ENCODE measurements around the gene CSE1L. TPM values are rescaled to one million over a fixed set of nuclear protein-coding genes. Genes with fewer than 3 reads are reported as not detected.

The CSE1L gene
- total RNA-seq, 1 donor from 2014 or later: 136 TPM

DNA sequence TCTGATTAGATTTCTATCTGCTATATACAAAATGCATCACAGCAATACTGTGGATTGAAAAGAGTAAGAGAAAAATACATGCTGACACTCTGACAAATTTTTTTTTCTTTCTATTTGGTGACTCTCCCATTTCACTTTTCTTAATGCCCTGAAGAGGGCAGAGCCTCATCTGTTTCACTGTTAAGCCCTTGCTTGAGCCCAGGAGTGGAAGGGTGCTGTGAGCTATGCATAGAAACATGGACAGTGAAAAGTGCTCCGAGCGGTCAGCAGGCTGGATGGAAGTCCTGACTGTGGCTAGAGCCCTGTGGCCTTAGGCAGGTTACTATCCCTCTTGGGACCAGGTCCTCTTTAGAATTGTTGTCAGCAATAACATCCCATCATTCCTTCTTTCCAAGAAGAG lies 17.4 kb upstream of the CSE1L start:
- TF ChIP-seq CTCF (conservative IDR thresholded peaks at IDR 0.05; ENCODE audit: low read depth, low read length): peak; percentile 45
- no peak for DNase-seq (ENCODE audit: low read depth)
- H3K4me3 ChIP-seq (ENCODE audit: low read depth, low read length): no peak overlapping the region

GRCh38 chr20:49029203-49029602 lies 16.9 kb upstream of the CSE1L start:
- H3K4me3 ChIP-seq (ENCODE audit: low read depth, low read length): no peak overlapping the region
- no peak for TF ChIP-seq CTCF (conservative IDR thresholded peaks at IDR 0.05; ENCODE audit: low read depth, low read length)
- no peak for DNase-seq (ENCODE audit: low read depth)

DNA sequence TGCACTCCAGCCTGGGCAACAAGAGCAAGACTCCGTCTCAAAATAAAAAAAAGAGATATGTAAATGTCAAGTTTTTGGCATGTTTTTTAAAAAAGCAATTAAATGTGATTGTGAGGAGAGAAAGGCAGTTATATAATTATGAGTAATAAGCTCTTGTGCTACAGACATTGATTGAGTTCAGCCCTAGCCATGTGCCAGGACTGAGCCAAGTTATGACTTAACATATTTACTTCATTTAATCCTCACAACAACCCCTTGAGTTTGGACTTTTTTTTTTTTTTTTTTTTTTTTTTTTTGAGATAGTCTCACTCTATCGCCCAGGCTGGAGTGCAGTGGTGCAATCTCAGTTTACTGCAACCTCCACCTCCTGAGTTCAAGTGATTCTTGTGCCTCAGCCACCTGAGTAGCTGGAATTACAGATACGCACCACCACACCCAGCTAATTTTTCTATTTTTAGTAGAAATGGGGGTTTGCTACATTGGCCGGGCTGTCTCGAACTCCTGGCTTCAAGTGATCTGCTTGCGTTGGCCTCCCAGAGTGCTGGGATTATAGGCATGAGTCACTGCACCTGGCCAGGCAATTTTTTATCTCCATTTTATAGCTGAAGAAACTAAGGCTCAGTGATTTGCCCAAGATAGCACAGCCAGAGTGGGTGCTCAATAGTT lies 15.0 kb upstream of the CSE1L start:
- DNase-seq (ENCODE audit: low read depth): no peak
- no peak for TF ChIP-seq CTCF (conservative IDR thresholded peaks at IDR 0.05; ENCODE audit: low read depth, low read length)

DNA sequence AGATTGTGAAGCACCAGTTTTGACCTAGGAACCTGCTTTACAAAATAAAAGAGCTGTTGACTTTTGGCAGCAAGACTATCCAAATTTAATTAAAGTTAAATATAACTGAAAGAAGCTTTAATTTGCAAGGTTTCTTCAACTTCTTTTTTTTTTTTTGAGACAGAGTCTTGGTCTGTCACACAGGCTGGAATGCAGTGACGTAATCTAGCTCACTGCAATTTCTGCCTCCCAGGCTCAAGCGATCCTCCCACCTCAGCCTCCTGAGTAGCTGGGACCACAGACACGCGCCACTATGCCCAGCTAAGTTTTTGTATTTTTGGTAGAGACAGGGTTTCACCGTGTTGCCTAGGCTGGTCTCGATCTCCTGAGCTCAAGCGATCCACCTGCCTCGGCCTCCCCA lies 13.7 kb upstream of the CSE1L start:
- TF ChIP-seq CTCF (conservative IDR thresholded peaks at IDR 0.05; ENCODE audit: low read depth, low read length): no peak
- no peak overlapping the region for H3K4me3 ChIP-seq (ENCODE audit: low read depth, low read length)

More for the DNA sequence above, 15.0 kb upstream of the CSE1L start:
- H3K4me3 ChIP-seq (ENCODE audit: low read depth, low read length): no peak overlapping the region

DNA sequence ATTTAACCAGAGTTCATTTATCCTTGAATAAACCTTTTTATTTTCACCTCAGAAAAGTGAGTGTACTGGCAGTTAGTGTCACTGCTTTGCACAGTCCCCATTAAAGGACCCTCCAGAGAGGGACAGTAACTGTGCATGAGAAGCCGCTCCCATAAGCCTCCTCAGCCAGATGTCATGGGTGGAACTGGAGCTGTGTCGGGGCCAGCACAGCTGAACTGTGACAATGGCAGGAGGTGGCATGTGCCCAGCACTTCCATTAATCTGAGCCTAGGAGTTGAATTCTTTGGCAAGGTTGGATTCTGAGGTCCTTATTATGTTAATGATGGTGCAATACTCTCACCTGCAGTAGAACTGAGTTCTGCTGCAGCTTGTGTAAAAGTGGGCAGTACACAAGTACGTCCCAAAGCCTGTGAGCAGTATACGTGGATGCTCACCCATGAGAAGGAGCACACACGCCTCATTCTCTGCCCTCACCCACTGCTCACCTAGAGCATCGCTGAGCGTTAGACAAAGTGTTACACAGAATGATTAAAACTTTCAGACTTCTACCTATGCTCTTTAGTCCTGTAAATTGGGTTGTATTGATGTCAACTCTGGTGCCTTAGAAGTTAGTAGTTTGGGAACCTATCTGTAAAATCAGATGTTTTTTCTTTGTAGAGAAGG lies 11.9 kb upstream of the CSE1L start:
- no peak overlapping the region for H3K4me3 ChIP-seq (ENCODE audit: low read depth, low read length)
- no peak for DNase-seq (ENCODE audit: low read depth)
- no peak for TF ChIP-seq CTCF (conservative IDR thresholded peaks at IDR 0.05; ENCODE audit: low read depth, low read length)

More for the DNA sequence above, 13.7 kb upstream of the CSE1L start:
- no peak for DNase-seq (ENCODE audit: low read depth)

DNA sequence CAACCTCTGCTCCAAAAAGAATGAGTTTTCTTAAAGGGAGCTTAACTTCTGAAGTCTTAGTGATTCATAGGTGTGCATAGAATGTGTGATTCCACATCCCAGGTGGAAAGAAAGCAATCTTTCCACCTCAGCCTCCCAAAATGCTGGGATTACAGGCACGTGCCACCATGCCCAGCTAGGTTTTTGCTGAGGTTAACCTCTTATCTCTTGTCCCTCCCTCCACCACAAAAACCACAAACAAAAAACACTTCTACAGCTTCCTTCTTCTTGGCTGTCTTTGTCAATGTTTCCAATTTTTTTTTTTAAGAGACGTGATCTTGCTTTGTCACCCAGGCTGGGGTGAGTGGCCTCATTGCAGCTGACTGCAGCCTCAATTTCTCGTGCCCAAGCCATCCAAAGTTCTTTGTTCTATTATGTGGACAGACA lies 8.1 kb upstream of the CSE1L start:
- DNase-seq (ENCODE audit: low read depth): no peak
- TF ChIP-seq CTCF (conservative IDR thresholded peaks at IDR 0.05; ENCODE audit: low read depth, low read length): no peak
- H3K4me3 ChIP-seq (ENCODE audit: low read depth, low read length): no peak overlapping the region

DNA sequence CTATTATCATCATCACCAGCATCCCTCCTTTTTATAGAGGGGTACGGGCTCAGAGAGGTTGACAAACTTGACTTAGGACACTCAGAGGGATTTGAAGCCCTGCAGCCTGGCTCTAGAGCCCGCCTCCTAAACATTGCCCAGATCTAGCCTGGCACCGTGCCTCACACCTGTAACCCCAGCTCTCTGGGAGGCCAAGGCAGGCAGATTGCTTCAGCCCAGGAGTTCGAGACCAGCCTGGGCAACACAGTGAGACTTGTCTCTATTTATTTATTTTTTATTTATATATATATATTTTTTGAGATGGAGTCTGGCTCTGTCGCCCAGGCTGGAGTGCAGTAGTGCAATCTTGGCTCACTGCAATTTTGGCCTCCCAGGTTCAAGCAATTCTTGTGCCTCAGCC lies 6.3 kb upstream of the CSE1L start:
- DNase-seq (ENCODE audit: low read depth): no peak
- no peak overlapping the region for H3K4me3 ChIP-seq (ENCODE audit: low read depth, low read length)
- TF ChIP-seq CTCF (conservative IDR thresholded peaks at IDR 0.05; ENCODE audit: low read depth, low read length): no peak
